HG02884 (cell line): ENCODE results near the gene CFAP299.

ENCODE experiments used
- ATAC-seq: cut with Tn5 transposase; IDR thresholded peaks from one replicate; pipeline ENCODE4 v1.9.1; 2021; ENCODE audit warnings: mild to moderate bottlenecking, moderate library complexity; ENCODE audit not compliant: unreplicated experiment

The CFAP299 gene

DNA sequence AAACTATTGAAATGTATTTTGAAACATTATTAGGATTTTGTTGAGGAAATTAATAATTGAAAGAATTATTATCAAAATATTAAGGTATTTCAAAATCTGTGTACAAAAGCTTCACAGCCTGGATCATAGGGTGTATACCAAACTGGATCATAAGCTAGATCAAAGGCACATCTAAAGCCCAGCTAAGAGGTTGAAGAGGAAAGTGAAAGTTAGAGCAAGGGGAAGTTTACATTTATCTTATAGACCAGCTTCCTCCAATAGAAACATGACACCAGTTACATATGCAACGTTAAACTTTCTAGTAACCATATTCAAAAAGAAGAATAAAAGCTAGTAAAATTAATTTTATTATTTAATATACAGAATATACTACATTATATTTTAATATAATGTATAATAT is 467.8 kb downstream of the CFAP299 start:
- no peak for ATAC-seq

DNA sequence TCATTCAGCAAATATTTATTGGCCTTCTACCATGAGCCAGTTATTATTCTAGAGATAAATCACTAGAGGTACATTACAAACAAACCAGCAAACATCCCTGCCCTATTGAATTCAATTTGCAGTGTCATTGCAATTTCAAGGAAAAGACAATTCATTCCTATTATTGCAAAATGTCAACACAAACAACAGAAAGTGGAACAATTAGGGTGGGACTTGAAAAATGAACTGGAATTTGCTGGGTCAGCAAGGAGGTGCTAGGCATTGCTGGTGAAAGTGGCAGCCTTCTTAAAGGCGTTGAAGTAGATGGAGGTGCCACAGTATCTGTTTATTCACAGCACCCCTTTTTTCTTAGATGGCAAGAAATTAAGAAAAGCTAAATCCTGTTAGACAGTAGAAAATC is 470.9 kb downstream of the CFAP299 start:
- ATAC-seq = no peak

DNA sequence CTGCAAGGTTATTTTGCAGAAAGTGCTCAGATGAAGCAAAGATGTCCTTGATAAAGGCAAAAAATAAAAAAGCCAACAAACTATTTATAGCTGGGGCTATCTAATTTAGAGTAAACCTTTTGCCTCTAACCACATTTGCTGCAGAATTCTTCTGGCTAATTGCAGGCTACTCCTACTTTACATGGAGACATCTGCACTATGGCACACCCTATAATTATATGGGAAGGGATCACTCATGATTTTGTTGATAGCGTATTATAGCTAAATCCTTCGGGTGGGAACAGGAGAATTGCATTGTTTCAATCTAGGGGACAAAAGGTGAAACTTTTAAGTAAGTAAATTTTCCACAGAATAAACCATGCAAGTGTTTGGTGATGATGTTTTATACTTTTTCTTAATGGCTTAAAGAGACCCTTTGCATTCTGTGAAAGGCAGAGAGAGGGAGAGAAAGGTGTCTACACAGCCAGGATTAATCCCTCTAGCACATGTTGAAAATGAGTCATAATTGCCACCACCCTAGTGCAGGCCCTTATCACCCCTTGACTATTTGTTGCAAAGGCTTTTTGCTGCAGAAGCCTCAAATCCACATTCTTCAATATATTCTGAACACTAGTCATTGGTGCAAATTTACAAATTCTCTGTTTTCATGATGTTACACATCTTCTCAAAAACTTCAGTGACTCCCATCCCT is 473.7 kb downstream of the CFAP299 start:
- ATAC-seq = no peak

- no peak for ATAC-seq
Observed at GRCh38 chr4:80811406-80811805, 475.9 kb downstream of the CFAP299 start.

- ATAC-seq = no peak
Observed at GRCh38 chr4:80812145-80812544, 476.6 kb downstream of the CFAP299 start.

GRCh38 chr4:80814266-80814665 is 478.7 kb downstream of the CFAP299 start:
- ATAC-seq = no peak

DNA sequence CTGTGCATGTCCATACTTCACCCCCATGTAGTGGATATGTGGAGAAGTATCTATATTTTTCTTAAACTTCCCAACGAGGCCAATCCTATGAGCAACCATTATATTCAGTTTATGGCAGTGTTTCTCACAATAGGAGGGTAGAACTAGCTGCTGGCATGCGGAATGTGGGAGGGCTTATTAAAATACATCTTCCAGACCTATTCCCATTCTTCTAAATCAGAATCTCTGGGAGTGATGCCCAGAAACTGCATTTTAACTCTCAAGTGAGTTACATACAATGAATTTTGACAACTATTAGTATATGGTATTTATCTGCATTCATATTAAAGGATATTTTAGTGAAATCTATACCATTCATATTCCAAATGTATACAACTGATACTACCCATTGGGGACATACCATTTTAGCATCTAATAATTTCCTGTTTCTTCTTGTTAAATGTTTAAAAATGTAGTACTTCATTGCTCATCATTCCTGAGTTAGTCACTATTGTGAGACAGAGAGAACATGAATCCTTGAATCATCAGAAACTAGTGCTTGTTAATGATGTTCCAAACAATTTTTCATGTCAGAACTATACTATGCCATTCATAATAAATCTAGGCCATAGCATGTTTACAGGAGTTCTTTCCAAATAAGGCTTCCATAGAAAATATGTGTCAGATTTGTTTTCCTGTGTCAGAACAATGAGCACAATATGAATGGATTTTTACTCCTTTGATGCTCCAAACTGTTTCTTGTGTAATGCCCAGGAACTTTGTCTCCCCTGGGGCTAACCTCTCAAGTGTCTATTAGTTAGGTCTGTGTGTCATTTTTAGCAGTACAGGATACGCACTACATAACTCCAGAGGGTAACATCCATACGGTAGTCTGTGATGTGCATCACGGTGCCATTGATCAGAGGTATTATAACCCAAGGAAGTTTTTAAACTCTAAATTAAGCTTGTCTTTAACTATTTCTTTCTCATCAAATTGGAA is 496.1 kb downstream of the CFAP299 start:
- no peak for ATAC-seq

GRCh38 chr4:80839281-80839680 is 503.8 kb downstream of the CFAP299 start:
- no peak for ATAC-seq

GRCh38 chr4:80839792-80840191 is 504.3 kb downstream of the CFAP299 start:
- ATAC-seq = no peak

GRCh38 chr4:80840396-80840795 is 504.9 kb downstream of the CFAP299 start:
- no peak for ATAC-seq

- ATAC-seq = peak; percentile 68
Observed at GRCh38 chr4:80841587-80842281, 506.2 kb downstream of the CFAP299 start.

DNA sequence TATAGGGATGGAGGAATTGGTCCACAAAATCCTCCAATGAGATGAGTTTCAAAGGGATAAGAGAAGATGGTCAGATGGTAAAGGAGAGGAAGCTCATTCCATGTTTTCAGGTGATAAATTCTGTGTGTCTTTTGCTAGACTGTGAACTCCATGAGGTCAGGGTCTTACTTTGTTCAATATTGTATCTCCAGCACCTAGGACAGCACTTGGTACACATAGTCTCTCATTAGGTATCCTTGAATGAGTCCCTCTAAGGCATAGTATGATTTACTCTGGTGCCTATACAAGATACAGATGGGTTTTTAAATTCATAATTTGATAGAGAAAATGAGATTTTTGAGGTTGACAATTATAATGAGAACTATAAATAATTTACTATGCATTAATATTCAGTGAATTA is 510.7 kb downstream of the CFAP299 start:
- ATAC-seq = no peak

DNA sequence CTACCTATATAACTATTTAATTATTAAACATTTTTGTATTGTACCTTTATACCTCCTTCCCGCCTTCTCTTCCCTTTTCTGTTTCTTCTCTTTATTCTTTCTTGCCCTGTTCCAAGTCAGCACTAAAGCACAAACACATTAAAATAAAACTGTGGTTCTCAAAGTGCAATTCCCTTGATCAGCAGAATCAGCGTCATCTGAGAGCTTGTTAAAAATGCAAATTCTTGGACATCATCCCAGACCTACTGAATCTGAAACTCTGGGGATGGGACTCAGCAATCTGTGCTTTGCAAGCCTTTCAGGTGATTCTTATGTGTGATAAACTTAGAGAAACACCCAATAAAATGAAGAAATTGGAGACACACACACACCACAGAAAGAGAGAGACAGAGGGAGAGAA is 516.5 kb downstream of the CFAP299 start:
- ATAC-seq = no peak

- no peak for ATAC-seq
Observed at GRCh38 chr4:80873571-80873970, 538.0 kb downstream of the CFAP299 start.

GRCh38 chr4:80874979-80875378 is 539.4 kb downstream of the CFAP299 start:
- ATAC-seq = no peak

GRCh38 chr4:80875642-80876041 is 540.1 kb downstream of the CFAP299 start:
- ATAC-seq = peak; percentile 82

DNA sequence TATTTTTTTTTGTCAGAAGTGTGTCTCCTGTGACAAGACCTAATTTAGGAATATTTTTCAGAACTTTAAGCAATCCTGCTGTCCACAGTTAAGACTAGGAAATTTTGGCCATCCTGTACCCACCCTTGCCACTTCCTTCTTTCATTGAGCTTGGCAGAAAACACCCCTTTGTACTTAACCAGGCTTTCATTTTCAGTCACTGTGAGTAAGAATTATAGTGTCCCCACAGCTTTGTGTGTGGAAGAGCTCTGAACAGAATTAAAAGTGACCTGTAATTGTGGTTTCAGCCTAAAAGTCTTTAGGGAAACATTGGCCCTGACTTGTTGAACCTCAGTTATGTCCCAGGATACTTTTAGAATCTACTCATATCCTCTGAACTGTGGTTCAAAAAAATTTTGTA is 541.3 kb downstream of the CFAP299 start:
- peak; percentile 62 for ATAC-seq

- no peak for ATAC-seq
Observed at GRCh38 chr4:80878218-80878617, 542.7 kb downstream of the CFAP299 start.

DNA sequence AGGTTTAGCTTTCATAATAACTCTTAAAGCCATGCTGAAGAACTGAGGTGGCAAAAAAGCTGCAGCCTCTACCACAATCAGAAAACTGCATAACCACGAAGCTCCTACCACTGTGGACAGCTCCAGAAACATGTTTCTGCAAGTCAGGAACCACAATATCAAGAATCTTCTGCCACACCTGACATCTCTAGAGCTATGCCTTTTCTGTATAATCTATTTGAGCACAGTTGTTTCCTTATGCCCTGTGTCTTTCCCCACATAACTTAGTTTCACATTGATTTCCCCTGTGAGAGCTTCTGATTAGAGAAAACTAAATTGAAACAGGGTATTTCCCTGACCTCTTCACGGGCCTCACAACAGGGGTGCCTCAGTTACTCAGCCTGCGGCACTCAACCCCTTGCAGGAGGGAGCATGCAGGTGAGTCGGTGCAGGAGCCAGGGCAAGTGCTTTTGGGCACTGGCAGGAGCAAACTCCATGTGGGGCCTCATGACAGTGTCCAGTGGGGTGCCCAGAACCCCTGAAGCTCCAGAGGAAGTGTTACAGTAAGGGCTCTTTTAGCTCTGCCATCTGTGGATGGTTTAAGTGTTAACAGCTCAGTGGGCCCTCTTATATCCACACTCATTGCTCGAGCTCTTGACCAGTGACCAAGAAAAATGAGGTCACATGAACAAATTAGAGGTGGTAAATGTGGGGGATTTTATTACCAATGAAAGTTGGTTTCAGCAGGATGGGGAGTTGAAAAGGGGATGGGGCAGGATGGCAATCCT is 562.2 kb downstream of the CFAP299 start:
- ATAC-seq = peak; percentile 62

- no peak for ATAC-seq
Observed at GRCh38 chr4:80900908-80901307, 565.4 kb downstream of the CFAP299 start.

DNA sequence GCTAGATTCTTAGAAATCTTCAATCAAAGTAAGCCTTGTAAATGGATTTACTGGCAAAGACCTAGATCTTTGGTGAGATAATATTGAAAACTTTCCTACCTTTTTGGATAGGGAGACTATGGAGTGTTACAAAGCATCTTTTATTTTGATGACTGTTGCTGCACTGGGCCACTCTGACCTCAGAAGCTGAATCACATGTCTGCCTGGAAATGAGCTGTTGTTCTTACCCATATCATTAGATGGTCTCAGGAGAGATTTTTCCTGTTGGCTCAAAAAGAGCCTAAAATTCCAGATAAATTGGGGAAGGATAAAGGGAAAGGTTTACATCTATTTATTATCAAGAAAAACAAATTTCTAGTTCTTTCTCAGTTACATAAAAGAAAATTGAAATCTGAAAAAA is 567.5 kb downstream of the CFAP299 start:
- no peak for ATAC-seq
